Measurements from ENCODE around the gene ZGPAT.
"Not testable (repeated sequence)": the region's sequence is repeated elsewhere in the genome, so short reads cannot be mapped to it uniquely, and the experiment has no call there.

Gene ZGPAT

GRCh38 chr20:63714858-63715257 is 7.0 kb downstream of the ZGPAT start:
- no peak overlapping the region for H3K27ac ChIP-seq (ENCODE audit: low read length)
- no peak overlapping the region for H3K9ac ChIP-seq (ENCODE audit: low read length)
- no peaks in the 10 kb centered on the region for H3K27me3 ChIP-seq (ENCODE audit: low read depth, low read length)
- peaks cover 8% of the 10 kb centered on the region; the same call in 1 of the 2 replicates for H3K4me1 ChIP-seq (ENCODE audit: low read length)
- no peak overlapping the region for H3K4me3 ChIP-seq (ENCODE audit: low read length)
- no peak for TF ChIP-seq CTCF (IDR thresholded peaks at IDR 0.05; ENCODE audit: low read depth, low read length)
- no peak for TF ChIP-seq EZH2phosphoT487 (IDR thresholded peaks at IDR 0.05; ENCODE audit: low read depth)
- H3K9me3 ChIP-seq (ENCODE audit: insufficient read depth, low read length) = peaks cover 8% of the 10 kb centered on the region; the same call in 1 of the 2 replicates
- H3K4me2 ChIP-seq (ENCODE audit: low read length) = no peak overlapping the region
- no peaks in the 10 kb centered on the region for H4K20me1 ChIP-seq (ENCODE audit: insufficient read depth, low read length)
- peaks cover 68% of the 10 kb centered on the region for H3K36me3 ChIP-seq (replicated peaks; ENCODE audit: low read depth, low read length)
- no peak overlapping the region for H2AFZ ChIP-seq (ENCODE audit: low read depth, low read length)
- peaks cover 85% of the 10 kb centered on the region for H3K79me2 ChIP-seq (ENCODE audit: low read length)

- Histone ChIP-seq H3K79me2 (ENCODE audit: low read length) (peaks cover 52% of the 10 kb centered on the region), H4K20me1 (ENCODE audit: insufficient read depth, low read length) (no peaks in the 10 kb centered on the region), H3K4me2 (ENCODE audit: low read length) (no peak overlapping the region), H3K9ac (ENCODE audit: low read length) (no peak overlapping the region), H3K27me3 (ENCODE audit: low read depth, low read length) (no peaks in the 10 kb centered on the region), H3K9me3 (ENCODE audit: insufficient read depth, low read length) (peaks cover 8% of the 10 kb centered on the region; the same call in 1 of the 2 replicates), H3K4me1 (ENCODE audit: low read length) (peaks cover 8% of the 10 kb centered on the region; the same call in 1 of the 2 replicates), H2AFZ (ENCODE audit: low read depth, low read length) (no peak overlapping the region), H3K4me3 (ENCODE audit: low read length) (no peak overlapping the region), H3K27ac (ENCODE audit: low read length) (no peak overlapping the region), H3K36me3 (replicated peaks; ENCODE audit: low read depth, low read length) (peaks cover 47% of the 10 kb centered on the region)
- no peak for TF ChIP-seq CTCF (IDR thresholded peaks at IDR 0.05; ENCODE audit: low read depth, low read length)
- no peak for TF ChIP-seq EZH2phosphoT487 (IDR thresholded peaks at IDR 0.05; ENCODE audit: low read depth)
Observed at GRCh38 chr20:63718996-63719395, 11.2 kb downstream of the ZGPAT start.

GRCh38 chr20:63722967-63723622 is 15.3 kb downstream of the ZGPAT start:
- H3K27ac ChIP-seq (ENCODE audit: low read length); H3K27me3 ChIP-seq (ENCODE audit: low read depth, low read length); H2AFZ ChIP-seq (ENCODE audit: low read depth, low read length); H3K4me2 ChIP-seq (ENCODE audit: low read length); H3K4me3 ChIP-seq (ENCODE audit: low read length); H3K9ac ChIP-seq (ENCODE audit: low read length); H4K20me1 ChIP-seq (ENCODE audit: insufficient read depth, low read length): not testable (repeated sequence)
- Histone ChIP-seq H3K36me3 (replicated peaks; ENCODE audit: low read depth, low read length) (peaks cover 49% of the 10 kb centered on the region), H3K9me3 (ENCODE audit: insufficient read depth, low read length) (peaks cover 18% of the 10 kb centered on the region), H3K79me2 (ENCODE audit: low read length) (peaks cover 26% of the 10 kb centered on the region), H3K4me1 (ENCODE audit: low read length) (peaks cover 15% of the 10 kb centered on the region)

- Histone ChIP-seq H3K4me3 (ENCODE audit: low read length) (peak overlapping the region; percentile 44), H3K9ac (ENCODE audit: low read length) (peak overlapping the region; percentile 76), H3K36me3 (replicated peaks; ENCODE audit: low read depth, low read length) (peaks cover 50% of the 10 kb centered on the region), H3K4me1 (ENCODE audit: low read length) (peaks cover 57% of the 10 kb centered on the region), H3K27ac (ENCODE audit: low read length) (peak overlapping the region; percentile 99), H3K79me2 (ENCODE audit: low read length) (peaks cover 27% of the 10 kb centered on the region), H3K4me2 (ENCODE audit: low read length) (peak overlapping the region; percentile 58), H3K9me3 (ENCODE audit: insufficient read depth, low read length) (peaks cover 11% of the 10 kb centered on the region)
- not testable (repeated sequence) for H2AFZ ChIP-seq (ENCODE audit: low read depth, low read length); H4K20me1 ChIP-seq (ENCODE audit: insufficient read depth, low read length); H3K27me3 ChIP-seq (ENCODE audit: low read depth, low read length)
Observed at GRCh38 chr20:63730189-63730733, 22.4 kb downstream of the ZGPAT start.

GRCh38 chr20:63731410-63731809 is 23.6 kb downstream of the ZGPAT start:
- Histone ChIP-seq H3K4me1 (ENCODE audit: low read length) (peaks cover 65% of the 10 kb centered on the region), H4K20me1 (ENCODE audit: insufficient read depth, low read length) (no peaks in the 10 kb centered on the region), H3K4me3 (ENCODE audit: low read length) (peak overlapping the region; percentile 48), H3K27me3 (ENCODE audit: low read depth, low read length) (no peaks in the 10 kb centered on the region), H3K9ac (ENCODE audit: low read length) (peak overlapping the region; percentile 76; the same call in 1 of the 2 replicates), H3K4me2 (ENCODE audit: low read length) (peak overlapping the region; percentile 58), H3K79me2 (ENCODE audit: low read length) (peaks cover 24% of the 10 kb centered on the region), H3K27ac (ENCODE audit: low read length) (peak overlapping the region; percentile 99), H3K9me3 (ENCODE audit: insufficient read depth, low read length) (peaks cover 6% of the 10 kb centered on the region; the same call in 1 of the 2 replicates), H2AFZ (ENCODE audit: low read depth, low read length) (no peak overlapping the region), H3K36me3 (replicated peaks; ENCODE audit: low read depth, low read length) (peaks cover 43% of the 10 kb centered on the region)
- TF ChIP-seq CTCF (IDR thresholded peaks at IDR 0.05; ENCODE audit: low read depth, low read length) (no peak), EZH2phosphoT487 (IDR thresholded peaks at IDR 0.05; ENCODE audit: low read depth) (no peak)
